HG03571 (cell line): ENCODE results near the gene EDRF1.
"Not testable (repeated sequence)": the region's sequence is repeated elsewhere in the genome, so short reads cannot be mapped to it uniquely, and the experiment has no call there.

ENCODE experiments used
- ATAC-seq: cut with Tn5 transposase; IDR thresholded peaks from one replicate; pipeline ENCODE4 v1.9.1; 2021; ENCODE audit not compliant: unreplicated experiment

Gene EDRF1

DNA sequence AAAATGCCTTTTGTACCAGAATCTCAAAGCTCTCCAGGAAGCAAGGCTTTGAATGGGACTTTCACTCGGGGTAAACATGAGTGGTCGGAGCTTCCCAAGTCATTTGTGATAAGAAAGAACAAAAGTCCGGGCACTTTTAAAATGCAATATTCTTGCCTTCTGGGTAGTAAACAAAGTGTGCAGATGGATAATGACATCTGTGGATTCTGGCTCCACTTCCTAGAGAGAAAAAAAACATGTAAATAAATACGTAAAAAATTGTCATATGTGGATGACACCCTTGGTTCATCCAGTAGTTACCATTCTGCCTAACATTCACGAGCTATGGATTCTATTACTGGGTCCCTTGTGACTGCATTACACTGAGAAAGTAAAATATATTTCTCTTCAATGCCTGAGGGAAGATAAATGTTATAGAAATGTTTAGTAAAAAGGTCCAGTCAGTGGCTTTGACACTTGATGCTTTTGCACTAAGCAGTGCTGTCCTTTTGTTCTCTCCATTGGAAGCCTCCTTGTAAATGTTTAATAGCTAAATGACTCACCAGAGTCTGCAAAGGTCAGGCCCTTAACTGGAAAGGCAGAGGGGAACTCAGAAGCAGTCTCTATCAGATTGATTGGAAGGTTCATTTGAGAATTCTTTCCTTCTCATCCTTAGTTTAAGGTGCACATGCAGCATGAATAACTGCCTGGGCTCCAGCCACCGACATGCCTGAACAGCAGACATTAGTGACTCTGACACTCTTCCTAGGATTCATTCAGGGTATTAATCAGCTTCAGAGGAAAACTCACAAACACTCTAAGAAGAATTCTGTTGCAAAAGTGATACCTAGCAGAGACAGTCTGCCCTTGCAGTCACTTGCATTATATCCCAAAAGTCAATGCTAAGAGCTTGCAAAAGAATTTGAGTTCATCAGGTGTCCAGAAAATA is 11.7 kb upstream of the EDRF1 start:
- peak; percentile 54 for ATAC-seq

DNA sequence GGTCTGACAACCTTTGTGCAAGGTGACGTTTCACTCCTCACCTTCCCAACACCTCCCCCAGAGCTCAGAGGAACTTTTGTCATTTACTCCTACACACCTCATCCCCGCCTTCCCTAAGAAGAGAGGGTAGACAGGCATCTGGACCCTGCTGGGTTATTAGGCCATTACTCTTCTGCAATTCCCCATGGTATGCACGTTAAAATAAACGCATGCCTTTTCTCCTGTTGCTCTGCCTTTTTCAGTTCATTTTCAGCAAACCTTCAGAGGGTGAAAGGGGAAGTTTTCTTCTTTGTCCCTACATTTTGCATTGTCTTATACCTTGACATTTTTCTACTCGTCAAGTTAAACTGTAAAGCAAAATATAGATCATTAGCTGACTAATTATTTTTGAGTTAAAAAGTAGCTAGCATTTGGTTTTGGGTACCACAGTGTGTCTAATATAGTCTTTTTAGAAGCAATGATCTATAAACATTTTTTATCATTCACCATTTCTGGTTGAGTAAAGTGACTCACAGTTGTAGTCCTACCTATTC is 10.5 kb upstream of the EDRF1 start:
- ATAC-seq, result peak; percentile 65

GRCh38 chr10:125709553-125710474 is 9.7 kb upstream of the EDRF1 start:
- no peak for ATAC-seq

DNA sequence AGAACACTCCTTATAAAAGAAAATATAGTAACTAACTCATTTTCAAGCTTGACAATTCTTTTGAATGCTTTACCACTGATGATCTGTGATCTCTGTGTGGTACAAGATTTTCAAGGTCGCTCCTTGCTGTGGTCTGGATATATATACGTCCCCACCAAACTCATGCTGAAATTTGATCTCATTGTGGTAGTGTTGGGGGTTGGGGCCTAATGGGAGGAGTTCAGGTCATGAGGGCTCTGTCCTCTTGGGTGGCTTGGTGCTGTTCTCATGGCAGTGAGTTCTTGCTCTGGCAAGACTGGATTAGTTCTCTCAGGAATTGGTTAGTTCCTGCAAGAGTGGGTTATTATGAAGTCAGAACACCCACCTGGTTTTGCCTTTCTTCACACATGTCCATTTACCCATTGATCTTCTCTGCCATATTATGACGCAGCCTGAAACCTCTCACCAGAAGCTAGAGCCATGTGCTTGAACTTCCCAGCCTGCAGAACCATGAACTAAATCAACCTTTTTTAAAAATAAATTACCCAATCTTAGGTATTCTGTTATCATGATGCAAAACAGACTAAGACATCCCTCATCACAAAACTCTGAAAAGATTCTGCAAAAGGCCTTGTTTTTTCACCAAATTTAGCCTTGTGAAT is 8.3 kb upstream of the EDRF1 start:
- ATAC-seq, result no peak

DNA sequence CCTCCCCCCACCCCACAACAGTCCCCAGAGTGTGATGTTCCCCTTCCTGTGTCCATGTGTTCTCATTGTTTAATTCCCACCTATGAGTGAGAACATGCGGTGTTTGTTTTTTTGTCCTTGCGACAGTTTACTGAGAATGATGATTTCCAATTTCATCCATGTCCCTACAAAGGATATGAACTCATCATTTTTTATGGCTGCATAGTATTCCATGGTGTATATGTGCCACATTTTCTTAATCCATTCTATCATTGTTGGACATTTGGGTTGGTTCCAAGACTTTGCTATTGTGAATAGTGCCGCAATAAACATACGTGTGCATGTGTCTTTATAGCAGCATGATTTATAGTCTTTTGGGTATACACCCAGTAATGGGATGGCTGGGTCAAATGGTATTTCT is 4.8 kb upstream of the EDRF1 start:
- ATAC-seq, result not testable (repeated sequence)

GRCh38 chr10:125720002-125720382 is 483 bp downstream of the EDRF1 start:
- no peak for ATAC-seq

- peak; percentile 49 for ATAC-seq
These were observed 1.5 kb downstream of the EDRF1 start for GRCh38 chr10:125721035-125721434.

GRCh38 chr10:125722811-125723210 is 3.3 kb downstream of the EDRF1 start:
- ATAC-seq, result no peak

GRCh38 chr10:125726914-125727313 is 7.4 kb downstream of the EDRF1 start:
- no peak for ATAC-seq

DNA sequence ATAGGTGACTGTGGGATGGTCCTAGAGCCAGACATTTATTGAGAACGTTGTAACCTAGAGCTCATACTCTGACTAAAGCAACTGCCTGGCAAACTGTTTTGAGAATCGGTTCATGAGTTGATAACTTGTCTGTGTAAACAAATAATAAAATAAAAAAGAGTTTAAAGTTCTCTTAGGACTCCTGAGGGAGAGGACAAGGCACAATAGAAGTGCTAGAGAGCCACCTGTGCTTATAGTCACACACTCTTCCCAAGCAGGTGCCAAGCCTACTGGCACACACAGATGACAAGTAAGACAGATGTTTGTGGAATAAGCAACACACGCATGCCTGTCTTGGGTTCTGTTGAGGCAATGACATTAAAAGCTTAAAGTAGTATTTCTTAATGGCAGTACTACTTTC is 7.9 kb downstream of the EDRF1 start:
- no peak for ATAC-seq

DNA sequence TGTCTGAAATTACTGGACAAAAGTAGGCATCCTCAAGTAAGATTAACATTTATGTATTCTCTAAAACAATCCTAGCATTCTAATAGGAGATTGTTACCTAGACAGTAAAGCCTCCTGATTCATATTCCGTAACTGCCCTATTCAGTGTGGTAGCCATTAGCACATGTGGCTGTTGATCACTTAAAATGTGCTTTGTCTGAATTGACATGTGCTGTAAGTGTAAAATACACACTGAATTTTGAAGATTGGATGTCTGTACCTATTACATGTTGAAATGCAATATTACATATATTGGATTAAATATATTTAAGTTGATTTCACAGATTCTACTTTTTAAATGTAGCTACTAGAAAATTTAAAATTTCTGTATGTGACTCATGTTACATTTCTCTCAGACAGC is 14.6 kb downstream of the EDRF1 start:
- ATAC-seq, result no peak

DNA sequence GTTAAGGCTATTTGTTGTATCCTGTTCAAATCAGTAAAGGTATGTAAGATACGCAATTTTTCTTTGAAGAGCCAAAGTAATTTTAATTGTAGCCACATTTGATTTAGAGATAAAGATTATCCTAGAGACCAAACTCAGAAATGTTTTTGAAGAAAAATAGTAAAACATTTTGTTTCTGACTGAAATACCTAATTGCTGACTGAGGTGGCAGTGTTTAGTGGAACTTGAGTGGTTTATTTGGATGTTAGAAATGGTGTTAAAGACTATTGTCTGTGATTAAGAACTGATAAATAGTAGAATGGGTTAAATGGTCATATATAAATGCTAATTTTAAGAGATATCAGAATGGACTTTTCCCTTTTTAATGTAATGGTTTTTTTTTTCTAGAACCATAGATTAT is 15.3 kb downstream of the EDRF1 start:
- ATAC-seq, result no peak

GRCh38 chr10:125738206-125738605 is 18.7 kb downstream of the EDRF1 start:
- no peak for ATAC-seq

- no peak for ATAC-seq
These were observed 20.6 kb downstream of the EDRF1 start for GRCh38 chr10:125739994-125740679.

DNA sequence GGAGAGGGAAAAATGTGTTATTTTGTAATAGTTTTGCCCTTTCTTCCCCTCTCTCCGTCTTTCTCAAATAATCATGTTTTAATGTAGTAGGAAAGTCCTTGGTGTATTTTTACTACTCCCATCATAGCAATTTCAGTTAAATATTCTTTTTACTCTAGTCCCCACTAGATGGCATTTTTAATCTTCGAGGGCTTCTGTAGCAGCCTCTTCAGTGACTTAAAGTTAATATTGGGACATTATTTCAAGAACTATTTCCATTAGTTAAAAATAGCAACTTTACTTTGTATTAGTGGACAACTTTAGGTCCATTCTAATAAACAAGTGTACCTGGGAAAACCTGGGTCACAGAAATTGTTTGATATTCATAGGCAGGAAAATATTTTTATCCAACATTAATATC is 23.0 kb downstream of the EDRF1 start:
- ATAC-seq, result no peak

DNA sequence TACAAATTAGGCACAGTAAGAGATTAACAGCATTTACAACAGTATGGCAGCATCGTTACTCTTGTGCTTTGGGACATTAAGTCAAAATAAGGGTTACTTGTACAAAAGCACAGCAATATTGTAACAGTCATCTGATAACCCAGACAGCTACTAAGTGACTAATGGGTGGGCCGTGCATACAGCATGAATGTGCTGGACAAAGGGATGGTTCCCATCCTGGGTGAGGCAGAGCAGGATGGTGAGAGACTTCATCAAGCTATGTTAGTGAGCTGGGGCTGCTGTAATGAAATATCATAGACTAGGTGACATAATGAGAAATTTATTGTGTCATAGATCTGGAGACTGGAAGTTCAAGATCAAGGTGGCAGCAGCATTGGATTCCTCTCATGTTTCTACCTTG is 25.4 kb downstream of the EDRF1 start:
- ATAC-seq, result no peak

- no peak for ATAC-seq
These were observed 27.9 kb downstream of the EDRF1 start for GRCh38 chr10:125747417-125747816.

GRCh38 chr10:125756196-125756595 is 36.7 kb downstream of the EDRF1 start:
- ATAC-seq, result no peak

DNA sequence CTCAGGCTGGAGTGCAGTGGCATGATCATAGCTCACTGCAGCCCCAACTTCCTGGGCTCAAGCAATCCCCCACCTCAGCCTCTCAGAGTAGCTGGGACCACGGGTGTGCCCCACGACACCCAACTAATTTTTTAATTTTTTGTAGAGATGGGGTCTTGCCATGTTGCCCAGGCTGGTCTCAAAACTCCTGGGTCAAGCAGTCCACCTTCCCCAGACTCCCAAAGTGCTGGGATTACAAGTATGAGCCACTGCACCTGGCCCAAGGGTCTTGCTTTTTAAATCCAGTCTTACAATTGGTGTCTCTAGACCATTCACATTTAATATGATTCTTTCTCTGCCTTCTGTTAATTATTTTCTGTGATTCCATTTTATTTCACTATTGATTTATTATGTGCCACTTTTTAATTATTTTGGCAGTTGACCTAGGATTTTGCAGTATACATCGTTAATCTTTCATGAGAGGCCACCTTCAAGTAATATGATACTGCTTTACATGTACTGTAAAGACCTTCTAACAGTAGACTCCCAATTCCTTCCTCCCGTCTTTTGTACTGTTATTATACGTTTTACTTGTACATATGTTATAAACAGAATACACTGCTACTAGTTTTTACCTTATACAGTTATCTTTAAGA is 37.5 kb downstream of the EDRF1 start:
- no peak for ATAC-seq

GRCh38 chr10:125757742-125758141 is 38.2 kb downstream of the EDRF1 start:
- no peak for ATAC-seq
